Measurements from ENCODE around the gene ARL5C.

Gene ARL5C, protein sequence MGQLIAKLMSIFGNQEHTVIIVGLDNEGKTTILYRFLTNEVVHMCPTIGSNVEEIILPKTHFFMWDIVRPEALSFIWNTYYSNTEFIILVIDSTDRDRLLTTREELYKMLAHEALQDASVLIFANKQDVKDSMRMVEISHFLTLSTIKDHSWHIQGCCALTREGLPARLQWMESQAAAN

DNA sequence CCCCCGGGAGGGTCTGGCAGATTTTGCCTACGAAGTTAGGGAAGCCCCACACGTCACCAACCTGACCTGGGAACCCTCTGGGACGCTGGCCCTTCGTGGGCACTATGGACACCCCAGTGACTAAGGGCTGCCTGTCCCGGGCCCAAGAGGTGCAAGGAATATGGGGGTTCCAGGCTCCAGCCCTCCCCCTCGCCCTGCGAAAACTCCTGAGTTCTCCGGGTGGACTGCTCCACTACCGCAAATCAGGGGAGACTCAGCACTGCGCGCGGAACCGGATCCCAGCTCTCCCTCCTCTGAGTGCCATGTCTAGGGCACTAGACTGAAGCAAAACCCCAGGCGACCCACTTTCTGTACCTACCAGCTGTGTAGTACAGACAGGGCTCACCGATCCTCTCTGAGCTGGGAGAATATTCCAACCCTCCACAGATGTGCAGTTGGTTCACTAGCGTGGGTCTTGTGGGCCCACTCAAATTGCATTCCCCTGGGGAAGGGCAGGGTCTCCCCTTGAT, at the start of gene ARL5C:
ARL5C (minus strand) TSS at position 321 of the 509 bp plus-strand sequence. CDS start 401 bp downstream, outside the sequence.
- no peak for DNase-seq

DNA sequence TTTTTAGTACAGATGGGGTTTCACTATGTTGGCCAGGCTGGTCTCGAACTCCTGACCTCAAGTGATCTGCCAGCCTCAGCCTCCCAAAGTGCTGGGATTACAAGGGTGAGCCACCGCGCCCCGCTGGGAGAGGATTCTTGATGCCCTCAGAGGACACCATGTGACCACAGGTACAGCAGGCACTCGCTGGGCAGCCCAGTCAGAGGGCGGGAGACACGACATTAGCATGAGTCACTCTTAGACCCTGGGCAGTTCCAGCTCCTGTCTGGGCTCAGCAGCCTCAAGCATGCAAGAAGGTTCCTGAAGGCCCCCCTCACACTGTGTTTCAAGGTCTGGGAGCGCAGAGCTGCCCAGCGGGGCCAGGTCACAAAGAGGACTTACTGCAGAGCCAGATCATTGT, 47.9 kb upstream of the ARL5C start:
- DNase-seq: no peak

DNA sequence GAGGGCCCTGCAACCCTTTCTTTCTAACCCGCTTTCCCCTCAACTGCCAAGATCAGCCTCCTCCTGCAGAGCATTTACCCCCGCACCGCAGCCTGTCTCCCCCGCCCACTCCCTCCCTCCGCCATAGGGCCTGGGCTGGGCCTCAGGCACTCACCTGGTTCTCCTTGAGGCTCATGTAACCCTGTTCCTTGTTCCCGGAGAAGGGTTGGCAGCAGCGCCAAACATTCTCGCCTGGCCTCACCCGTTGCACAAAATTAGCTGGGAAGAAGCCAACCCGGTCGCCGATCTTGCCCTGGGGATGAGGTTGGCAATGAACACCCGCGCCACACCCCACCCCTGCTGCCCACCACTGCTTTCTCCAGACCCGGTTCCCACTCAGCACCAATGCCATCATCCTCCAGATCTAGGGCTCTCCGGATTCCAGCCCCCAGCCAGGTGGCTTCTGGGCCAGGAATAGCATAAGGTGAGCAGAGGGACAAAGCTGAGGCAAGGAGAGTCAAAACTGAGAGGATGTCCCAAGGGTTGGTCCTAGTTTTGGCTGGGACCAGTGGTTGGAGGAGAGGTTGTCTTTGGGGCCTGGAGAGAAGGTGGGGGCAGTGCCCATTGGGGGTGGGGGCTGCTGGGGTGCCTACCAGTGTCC, 47.0 kb upstream of the ARL5C start:
- DNase-seq: no peak

DNA sequence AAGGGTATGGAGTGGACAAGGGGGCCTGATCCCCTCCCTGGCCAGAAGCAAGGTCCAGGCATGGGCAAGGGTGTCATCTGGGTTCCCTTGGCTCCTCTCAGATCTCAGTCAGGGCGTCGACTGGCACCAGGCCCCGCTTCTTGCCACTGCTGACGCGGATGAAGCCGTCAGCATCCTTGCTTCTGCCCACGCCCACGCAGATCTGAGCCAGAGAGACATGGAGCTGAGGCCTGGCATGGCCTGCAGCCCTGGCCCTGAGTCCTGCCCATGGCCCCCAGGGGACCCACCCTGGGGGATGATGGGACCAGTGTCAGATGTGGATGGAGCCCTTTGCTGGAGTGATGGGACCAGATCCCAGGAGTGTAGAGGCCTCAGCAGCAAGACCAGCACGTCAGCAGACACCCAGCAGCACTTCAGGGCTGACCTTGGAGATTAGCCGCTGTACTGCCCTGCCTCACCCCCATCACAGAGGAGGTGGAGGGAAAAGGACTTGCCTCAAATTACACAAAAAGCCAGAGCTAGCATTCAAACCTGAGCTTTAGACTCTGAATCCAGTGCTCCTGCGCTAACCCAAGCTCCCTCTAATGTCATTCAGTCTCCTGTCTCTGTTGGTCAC, 46.3 kb upstream of the ARL5C start:
- no peak for DNase-seq

DNA sequence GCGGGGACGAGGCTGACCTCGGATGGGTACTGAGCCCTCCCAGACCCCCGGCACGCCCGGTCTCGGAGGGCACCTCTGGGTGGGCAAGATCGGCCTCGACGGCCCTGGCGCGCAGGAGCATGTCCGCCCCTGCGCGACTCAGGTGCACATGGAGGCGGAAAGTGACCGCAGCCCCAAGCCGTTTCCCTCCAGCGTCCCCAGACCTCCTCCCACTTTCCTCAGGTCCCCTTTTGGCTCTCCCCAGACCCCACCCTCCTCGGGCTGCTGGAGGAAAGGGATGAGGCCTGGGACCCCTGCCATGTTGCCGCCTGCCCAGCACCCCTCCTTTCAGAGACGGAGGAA, 44.1 kb upstream of the ARL5C start:
- no peak for DNase-seq

DNA sequence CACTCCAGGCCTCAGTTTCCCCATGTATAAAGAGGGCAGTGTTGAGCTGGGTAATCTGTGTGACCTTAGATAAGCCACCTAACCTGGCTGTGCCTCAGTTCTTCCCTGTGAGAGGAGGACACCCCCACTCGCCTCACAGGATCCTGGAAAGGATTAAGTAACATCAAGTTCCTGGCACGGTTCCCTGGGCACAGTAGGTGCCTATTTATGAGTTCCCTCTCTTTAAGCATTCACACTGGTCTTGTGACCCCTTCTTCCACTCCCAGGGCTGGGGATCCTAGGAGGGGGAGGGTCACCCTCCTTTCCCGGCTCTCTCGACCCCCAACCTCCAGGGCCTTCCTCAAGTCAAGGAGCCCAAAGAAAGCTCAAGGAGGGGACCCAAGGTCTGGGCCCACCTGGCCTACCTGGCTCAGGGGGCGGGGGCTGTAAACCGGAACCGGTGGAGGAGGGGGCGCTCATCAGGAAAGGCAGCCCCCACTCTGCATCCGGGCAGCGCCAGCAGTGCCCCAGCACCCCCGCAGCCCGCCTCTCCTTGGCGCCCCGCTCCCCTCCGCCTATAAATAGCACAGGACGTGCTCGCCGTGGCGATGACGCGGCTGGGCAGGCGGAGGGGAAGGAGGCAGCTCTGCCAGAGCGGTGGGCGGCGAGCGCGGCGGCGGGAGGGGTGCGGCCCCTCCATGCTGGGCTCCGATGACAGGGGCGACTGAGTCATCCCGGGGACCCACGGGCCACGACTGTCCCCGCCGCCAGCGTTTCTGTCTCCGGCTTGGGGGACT, 43.5 kb upstream of the ARL5C start:
- no peak for DNase-seq

DNA sequence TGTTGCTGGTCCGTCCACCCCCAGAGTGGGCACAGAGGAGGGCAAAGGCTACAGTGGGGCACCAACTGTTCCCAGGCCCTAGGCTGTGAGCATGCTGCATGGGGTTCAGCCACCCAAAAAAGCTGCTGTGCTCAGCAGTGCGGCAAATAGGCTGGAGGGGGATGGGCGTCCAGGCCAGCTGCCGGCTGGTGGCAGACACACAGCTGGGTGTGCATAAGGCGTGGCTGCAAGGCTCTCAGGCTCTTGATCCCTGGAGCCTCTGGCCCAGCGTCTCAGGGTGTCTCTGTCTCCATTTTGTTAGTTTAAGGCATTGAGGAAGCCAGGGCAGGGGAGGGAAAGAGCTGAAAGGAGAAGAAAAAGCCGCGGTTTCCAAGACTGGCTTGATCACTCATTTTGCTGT, 42.9 kb upstream of the ARL5C start:
- DNase-seq: no peak

DNA sequence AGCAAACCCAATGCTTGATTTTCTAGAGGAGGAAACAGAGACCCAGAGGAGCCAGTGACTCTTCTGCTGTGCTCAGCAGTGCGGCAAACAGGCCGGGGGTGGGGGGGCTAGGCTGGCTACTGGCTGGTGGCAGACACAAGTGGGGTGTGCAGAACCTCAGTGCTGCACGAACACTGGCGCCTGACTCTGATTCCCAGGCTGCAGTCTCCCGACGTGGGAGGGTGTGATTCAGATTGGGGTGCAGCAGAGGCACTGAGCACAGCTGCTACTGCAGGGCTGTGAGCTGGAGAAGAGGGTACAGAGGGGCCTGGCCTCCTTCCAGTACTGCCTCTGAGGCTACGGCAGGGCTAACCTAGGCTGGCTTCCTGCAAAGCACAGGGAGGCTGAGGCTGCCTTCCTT, 42.2 kb upstream of the ARL5C start:
- DNase-seq: no peak

DNA sequence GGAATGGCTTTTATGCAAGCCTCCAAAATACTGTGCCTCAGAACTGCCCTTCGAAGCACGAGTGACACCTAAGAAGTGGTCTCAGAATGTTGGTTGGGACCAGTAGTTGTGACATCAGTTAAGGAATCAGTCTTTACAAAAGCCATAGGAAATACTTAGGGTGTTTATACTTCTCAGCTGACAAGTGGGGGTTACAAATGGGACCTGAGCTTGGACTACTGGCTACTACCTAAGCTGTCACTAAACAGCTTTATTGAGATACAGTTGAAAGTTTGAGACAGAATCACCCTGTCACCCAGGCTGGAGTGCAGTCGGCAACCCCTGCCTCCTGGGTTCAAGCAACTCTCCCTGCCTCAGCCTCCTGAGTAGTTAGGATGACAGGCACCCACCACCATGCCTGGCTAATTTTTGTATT, 39.2 kb upstream of the ARL5C start:
- DNase-seq: no peak

DNA sequence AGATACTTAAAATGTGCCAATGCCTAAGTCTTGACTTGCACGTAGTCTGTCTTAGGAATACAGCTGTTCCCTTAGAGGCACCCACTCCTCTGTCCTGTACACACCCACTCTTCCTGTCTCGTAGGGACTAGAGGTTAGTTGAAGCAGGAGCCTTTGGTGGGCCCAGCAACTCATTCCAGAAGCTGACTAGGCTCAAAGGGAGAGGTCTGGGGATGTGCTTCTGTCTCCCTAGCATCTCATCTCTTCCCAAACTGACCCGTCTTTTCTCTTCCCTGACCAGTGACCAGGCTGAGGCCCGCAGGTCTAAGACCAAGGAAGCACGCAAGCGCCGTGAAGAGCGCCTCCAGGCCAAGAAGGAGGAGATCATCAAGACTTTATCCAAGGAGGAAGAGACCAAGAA, 38.3 kb upstream of the ARL5C start:
- no peak for DNase-seq

DNA sequence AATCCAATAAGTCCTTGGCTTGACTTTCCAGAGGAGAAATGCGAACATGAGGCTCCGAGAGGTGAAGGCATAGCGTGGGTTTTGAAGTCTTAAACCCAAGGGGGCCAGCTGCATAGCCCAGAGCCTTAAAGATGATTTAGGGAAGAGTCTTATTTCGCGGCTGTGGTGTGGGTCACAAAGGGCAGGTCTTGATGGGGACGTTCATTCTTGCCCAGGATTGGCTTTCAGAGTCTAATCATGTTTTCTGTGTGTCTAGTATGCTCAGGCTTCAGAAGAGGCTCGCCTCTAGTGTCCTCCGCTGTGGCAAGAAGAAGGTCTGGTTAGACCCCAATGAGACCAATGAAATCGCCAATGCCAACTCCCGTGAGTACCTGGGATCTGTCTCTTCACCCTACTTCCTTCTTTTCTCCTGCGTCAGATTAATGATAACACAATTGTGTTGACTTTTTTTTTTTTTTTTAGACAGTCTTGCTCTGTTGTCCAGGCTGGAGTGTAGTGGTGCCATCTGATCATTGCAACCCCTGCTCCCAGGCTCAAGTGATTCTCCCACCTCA, 35.1 kb upstream of the ARL5C start:
- DNase-seq: no peak

DNA sequence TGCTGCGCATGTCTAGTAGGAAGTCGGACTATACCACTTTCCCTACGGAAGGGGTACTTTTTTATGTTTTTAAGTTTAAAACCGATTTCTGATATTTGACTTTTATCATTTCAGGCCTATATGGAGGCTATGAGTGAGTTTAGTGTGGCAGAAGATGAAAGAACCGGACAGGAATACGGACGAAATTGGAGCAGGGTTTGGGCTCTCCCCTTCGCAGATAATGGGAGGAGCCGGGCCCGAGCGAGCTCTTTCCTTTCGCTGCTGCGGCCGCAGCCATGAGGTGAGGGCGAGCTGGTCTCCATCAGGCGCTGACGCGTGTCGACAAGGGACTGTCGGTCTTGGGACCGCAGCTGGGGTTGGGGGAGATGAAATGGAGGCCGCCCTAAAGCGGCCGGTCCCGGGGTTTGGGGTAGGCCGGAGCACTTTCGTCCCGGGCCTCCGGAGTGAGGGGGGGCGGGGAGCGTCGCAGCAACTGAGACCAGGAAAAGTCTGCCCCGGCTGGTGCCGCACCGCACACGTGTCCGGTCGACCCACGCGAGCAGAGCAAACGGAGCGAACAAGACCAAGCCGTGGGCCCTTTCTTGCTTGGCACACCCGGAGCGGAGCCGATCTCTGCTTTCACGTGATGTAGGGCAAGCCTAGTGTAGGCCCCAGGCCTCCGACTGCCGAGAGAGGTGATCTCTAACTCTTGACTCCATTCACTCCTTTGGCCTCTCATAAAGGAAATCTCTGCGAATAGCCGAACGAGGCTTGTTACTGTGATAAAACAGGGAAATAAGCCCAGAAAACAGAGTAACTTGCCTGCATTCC, 34.3 kb upstream of the ARL5C start, which contains the start of gene RPL19:
RPL19 (plus strand) TSS at position 214 of the 810 bp plus-strand sequence; CDS start at position 276, 62 bp downstream.
- DNase-seq: peak; percentile 72

DNA sequence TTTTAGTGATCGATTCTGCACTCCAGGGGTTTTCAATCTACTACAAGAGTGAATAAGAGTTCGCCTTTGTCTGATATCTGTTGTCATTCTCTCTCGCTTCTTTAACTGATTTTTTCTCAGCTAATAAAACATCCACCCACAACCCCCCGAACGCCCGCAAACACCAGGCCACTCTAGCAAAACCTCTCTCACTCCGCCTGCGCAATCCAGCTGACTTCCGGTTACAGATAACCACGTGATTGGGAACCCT, 33.8 kb upstream of the ARL5C start:
- peak; percentile 90 for DNase-seq

DNA sequence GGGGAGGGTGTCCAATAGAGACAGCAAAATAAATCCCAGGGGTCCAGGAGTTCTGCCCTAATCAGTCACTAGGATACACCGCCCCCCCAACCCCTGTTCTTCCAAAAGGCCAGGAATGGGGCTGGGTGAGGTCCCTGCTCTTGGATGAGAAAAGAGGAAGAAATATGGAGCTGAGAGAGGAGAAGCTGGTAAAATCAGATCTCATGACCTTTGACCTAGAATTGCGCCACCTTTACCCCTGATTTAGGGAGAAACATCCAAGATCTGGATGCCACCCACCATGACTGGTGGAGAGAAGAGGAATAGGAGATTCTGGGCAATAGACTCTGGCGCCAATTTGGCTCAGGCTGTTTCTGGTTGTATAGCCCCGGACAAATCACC, 32.2 kb upstream of the ARL5C start:
- DNase-seq: no peak

DNA sequence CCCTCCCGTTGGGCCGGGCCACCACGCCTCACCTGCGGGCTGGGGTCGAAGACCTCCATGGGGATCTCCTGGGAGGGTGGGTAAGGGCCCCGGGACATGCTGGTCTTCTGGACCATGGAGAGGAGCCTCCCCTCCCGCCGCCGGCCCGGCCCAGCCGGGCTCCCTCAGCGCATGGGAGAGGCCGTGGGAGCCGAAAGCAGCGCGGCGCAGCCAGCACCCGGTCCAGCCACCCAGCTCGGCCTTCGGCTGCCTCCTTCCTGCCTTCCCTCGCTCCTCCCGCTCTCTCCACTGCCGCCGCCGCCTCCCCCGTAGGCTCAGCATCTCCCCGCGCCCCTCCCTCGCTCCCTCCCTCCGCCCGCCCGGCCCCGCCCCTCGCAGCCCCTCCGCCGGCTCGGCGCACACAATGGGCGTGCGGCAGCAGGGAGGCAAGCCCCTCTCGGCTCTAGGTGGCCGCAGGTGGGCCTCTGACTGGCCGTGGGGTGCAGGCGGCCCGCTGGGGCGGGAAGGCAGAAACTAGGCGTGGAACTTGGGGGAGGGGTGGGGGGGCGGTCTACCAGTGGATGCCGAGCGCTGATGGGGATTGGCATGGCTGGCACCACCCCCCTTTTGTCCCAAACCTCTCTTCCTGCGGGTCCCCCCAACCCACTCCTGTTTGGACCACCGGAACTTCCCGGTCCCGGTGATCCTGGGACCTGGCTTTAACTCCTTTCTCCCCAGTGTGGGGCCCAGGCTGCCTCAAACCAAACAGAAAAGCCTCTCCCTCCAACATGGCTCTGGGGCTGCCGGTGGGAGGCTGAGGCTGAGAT, 31.6 kb upstream of the ARL5C start, which contains the start of gene CACNB1:
CACNB1 (minus strand) TSS at position 290 of the 806 bp plus-strand sequence; CDS start at position 116, 174 bp downstream.
- DNase-seq: peak; percentile 53

DNA sequence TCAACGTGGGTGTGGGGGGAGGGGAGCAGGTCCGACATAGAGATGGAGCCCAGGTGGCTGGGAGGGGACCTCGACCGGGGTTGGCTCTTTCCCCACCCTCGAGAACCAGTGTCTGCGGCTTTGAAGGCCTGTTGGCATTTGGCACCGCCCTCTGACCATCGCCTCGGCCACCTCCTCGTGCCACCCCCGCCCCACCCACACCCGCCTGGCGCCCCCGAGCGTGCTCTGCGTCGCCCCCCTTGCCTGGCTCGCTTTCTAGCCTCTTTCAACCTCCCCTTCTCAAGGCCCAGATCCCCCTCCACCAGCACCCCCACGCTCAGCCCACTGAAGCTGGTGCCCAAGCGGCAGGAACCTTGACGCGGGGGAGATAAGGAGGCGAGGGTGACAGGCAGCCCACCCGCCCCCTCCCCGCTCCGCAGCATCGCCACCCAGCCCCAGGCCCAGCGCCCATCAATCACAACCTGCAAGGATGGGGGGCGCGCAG, 30.9 kb upstream of the ARL5C start:
- DNase-seq: peak; percentile 16

DNA sequence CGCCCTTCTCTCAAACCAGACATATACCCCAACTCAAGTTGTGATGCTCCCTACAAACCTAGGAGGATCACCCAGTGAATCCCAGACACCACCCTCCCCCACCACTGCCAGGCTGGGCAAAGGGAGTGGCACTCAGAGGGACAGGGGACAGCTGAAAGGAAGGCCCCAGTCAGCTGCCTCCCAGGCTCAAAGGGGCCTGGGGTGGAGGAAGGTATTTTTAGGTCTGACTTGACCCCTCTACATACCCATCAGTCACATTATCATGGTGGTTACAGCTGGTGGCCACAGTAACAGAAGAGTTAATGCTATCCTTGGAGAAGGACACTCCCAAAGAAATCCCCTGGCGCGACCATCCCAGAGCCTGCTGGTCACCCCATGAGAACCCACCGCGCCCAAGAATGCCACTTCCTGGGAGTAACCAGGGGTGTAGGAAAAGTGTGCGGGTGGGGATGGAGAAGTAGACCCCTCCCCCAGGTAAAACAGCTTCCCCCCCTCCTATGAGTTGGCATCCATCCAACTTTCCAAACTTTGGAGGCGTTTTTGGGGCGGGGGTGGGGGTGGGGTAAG, 30.4 kb upstream of the ARL5C start:
- no peak for DNase-seq

DNA sequence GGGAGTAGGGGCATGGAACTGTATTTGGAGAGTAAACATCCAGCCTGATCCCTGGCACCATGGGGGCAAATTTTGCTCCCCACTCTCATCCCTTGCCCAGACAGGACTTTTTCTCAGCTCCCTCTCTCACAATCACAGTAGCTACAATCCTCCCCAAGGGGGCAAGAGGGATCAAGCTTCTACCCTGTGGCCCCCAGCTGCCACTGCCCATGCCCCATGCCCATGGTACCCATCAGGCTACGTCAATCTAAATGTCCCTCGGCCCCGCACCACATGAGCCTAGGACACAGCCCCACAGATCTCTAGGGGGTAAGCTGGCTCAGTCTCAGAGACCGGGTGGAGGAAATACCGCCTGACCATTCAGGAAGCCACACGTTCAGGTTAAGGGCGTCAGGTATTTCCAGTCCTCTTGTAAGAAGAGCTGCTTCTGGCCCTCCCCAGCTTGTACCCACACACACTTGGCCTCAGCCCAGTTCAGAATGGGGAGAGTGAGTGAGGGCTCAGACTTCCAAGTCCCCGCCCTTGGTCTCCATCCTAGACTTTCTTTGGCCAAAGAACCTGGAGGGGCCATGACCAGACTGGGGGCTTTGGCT, 29.7 kb upstream of the ARL5C start:
- DNase-seq: no peak

DNA sequence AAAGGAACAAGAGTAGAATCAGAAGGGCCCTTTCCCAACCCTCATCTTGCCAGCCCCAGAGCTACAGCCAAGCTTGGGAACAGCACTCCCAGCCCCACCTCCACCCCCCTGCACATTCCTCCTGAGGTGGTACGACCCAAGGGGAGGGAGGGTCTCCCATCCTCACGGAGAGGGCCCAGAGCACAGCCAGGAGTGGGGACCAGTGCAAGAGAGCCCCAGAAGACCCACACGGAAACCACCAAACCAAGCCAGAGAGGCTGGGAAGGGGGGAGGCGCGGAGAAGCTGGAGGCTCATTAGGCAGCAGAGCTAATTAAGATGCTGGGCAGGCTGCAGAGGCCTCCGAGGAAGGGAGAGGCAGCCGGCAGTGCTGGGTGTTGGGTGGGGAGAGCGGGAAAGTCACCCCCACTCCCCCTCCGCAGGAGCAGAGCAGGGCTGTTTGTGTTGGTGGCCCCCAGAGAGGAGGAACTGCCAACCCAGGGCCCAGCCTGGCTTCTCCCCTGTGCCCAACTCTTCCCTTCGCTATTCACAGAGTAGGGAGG, 29.1 kb upstream of the ARL5C start:
- no peak for DNase-seq
